Endothelial cell of umbilical vein (primary cell): Measurements from ENCODE around the gene SCAF8. TPM values are rescaled to one million over a fixed set of nuclear protein-coding genes. Genes with fewer than 3 reads are reported as not detected.

ENCODE experiments used
- BruUV-seq: library from RNA; stranded (reverse); fragments of 400-500 nt; replicated peaks from 2 replicates; lab custom pipeline; 2021; lab: Mats Ljungman, UMichigan
- CTCF ChIA-PET: fragments of 300-600, 350-600 bp; sonication (Branson Sonifier 250); formaldehyde crosslinking; loops from one replicate; lab custom pipeline; 2021; ENCODE audit warnings: antibody characterized with exemption, inconsistent platforms; lab: Charles Lee
- POLR2A ChIA-PET: fragments of 300-600, 350-600 bp; sonication (Branson Sonifier 250); formaldehyde crosslinking; loops from one replicate; lab custom pipeline; 2021; ENCODE audit warnings: antibody characterized with exemption, inconsistent platforms; lab: Charles Lee
- DNase-seq: peaks from one replicate; pipeline ENCODE4 v3.0.0-alpha.2; 2011; ENCODE audit warnings: low read depth, low spot score
- FAIRE-seq: peaks from 2 replicates; lab custom pipeline; 2011; peaks lifted over from hg19 to GRCh38; lab: Jason Lieb, UNC
- H2AFZ ChIP-seq: 2 replicates; pipeline ENCODE4 v1.6.0; 2012; ENCODE audit warnings: low read depth, low read length, control low read depth, inconsistent platforms
- H3K27ac ChIP-seq: 2 replicates; pipeline ENCODE4 v1.5.1; 2011; ENCODE audit warnings: low read depth, mild to moderate bottlenecking, control low read depth, low read length, moderate library complexity; ENCODE audit not compliant: insufficient read depth
- H3K27me3 ChIP-seq, 2 experiments: 2 replicates each; pipeline versions ENCODE4 v1.6.0 to v1.6.1; 2011; ENCODE audit warnings: low read length in 2 of 2, mixed read lengths in 1 of 2; ENCODE audit not compliant: control insufficient read depth in 2 of 2, insufficient read depth in 2 of 2
- H3K36me3 ChIP-seq, 2 experiments: 2 replicates in 1 of 2; 3 replicates in 1 of 2; pipeline ENCODE4 v1.5.1; 2011; ENCODE audit warnings: low read length in 2 of 2, mild to moderate bottlenecking in 1 of 2, moderate library complexity in 1 of 2; ENCODE audit not compliant: control insufficient read depth in 2 of 2, insufficient read depth in 2 of 2; ENCODE audit errors: extremely low read depth in 1 of 2
- H3K4me1 ChIP-seq: 3 replicates; pipeline ENCODE4 v1.5.1; 2011; ENCODE audit warnings: mild to moderate bottlenecking, low read length; ENCODE audit not compliant: control insufficient read depth, insufficient read depth; ENCODE audit errors: extremely low read depth
- H3K4me2 ChIP-seq: 2 replicates; pipeline ENCODE4 v1.6.1; 2011; ENCODE audit warnings: low read length, control low read depth, mixed read lengths; ENCODE audit not compliant: insufficient read depth
- H3K4me3 ChIP-seq, 3 experiments: fragments of 200-600 bp in 1 of 3; sonication (generic), shearing (Covaris generic) in 1 of 3; replicated peaks in 1 of 3; 2 replicates each; pipeline ENCODE4 v1.5.1; 2011 to 2016; ENCODE audit warnings: control low read depth in 3 of 3, low read length in 3 of 3, mild to moderate bottlenecking in 2 of 3, inconsistent platforms in 1 of 3, low read depth in 1 of 3, moderate library complexity in 1 of 3; ENCODE audit not compliant: insufficient read depth in 1 of 3
- H3K79me2 ChIP-seq: 2 replicates; pipeline ENCODE4 v1.6.0; 2012; ENCODE audit warnings: low read length, inconsistent platforms; ENCODE audit not compliant: control insufficient read depth, insufficient read depth
- H3K9ac ChIP-seq: replicated peaks from 2 replicates; pipeline ENCODE3; 2011; ENCODE audit warnings: low read length, control low read depth; ENCODE audit not compliant: insufficient read depth; ENCODE audit errors: extremely low read depth
- H3K9me1 ChIP-seq: replicated peaks from 3 replicates; pipeline ENCODE4 v1.6.0; 2011; ENCODE audit warnings: mild to moderate bottlenecking, low read length; ENCODE audit not compliant: control insufficient read depth, insufficient read depth; ENCODE audit errors: extremely low read depth
- H3K9me3 ChIP-seq: replicated peaks from 2 replicates; pipeline ENCODE4 v1.5.1; 2012; ENCODE audit warnings: low read length, inconsistent platforms; ENCODE audit not compliant: control insufficient read depth, insufficient read depth
- H4K20me1 ChIP-seq: replicated peaks from 2 replicates; pipeline ENCODE3; 2011; ENCODE audit warnings: mild to moderate bottlenecking, low read length; ENCODE audit not compliant: control insufficient read depth, insufficient read depth; ENCODE audit errors: extremely low read depth
- EZH2 ChIP-seq: IDR thresholded peaks from 2 replicates; pipeline ENCODE4 v1.6.1; 2012; ENCODE audit warnings: borderline replicate concordance, low read depth, mild to moderate bottlenecking, moderate library complexity, low read length, inconsistent platforms; ENCODE audit not compliant: severe bottlenecking
- FOS ChIP-seq: IDR thresholded peaks from 2 replicates; pipeline ENCODE4 v1.6.1; 2011; ENCODE audit warnings: mild to moderate bottlenecking, low read length, moderate library complexity, borderline replicate concordance; ENCODE audit not compliant: insufficient read depth
- GATA2 ChIP-seq: IDR thresholded peaks from 2 replicates; pipeline ENCODE4 v1.7.0; 2011; ENCODE audit warnings: low read depth, mild to moderate bottlenecking, moderate library complexity, mixed read lengths, low read length; ENCODE audit not compliant: insufficient read length, insufficient read depth
- JUN ChIP-seq: IDR thresholded peaks from 2 replicates; pipeline ENCODE4 v1.6.1; 2011; ENCODE audit warnings: borderline replicate concordance, low read depth; ENCODE audit not compliant: insufficient read length, insufficient read depth
- MYC ChIP-seq: IDR thresholded peaks from one replicate; pipeline ENCODE4 v1.6.1; 2011; ENCODE audit warnings: mild to moderate bottlenecking, low read depth, low read length
- POLR2A ChIP-seq: IDR thresholded peaks from 2 replicates; pipeline ENCODE4 v1.6.1; 2012; ENCODE audit warnings: low read depth, mild to moderate bottlenecking, control low read depth, low read length
- POLR2AphosphoS5 ChIP-seq: IDR thresholded peaks from 2 replicates; pipeline ENCODE4 v1.6.1; 2012; ENCODE audit warnings: low read depth, mild to moderate bottlenecking, control low read depth, low read length, moderate library complexity; ENCODE audit not compliant: insufficient read depth
- dilution Hi-C: fragments of 300-500 bp; cut with MboI; formaldehyde crosslinking; loops from one replicate; pipeline ENCODE4 v1.15.0; 2019; ENCODE audit warnings: low sequenced_read_pairs; ENCODE audit not compliant: extremely low pct_ligation_motif_present
- intact Hi-C: fragments of 100-400 bp; cut with micrococcal nuclease; formaldehyde crosslinking; loops from one replicate; pipeline ENCODE4 v1.10.0; 2022
- polyA plus RNA-seq, 4 experiments: library from polyadenylated mRNA; depleted of rRNA in 3 of 4; stranded (reverse) in 3 of 4; unstranded in 1 of 4; fragments of >200 nt; gene quantifications; 2 replicates each; pipeline versions ENCODE4 v1.2.1 to v1.2.3, GENCODE V29; 2011 to 2012; ENCODE audit warnings: missing spikeins in 1 of 4
- total RNA-seq: library from RNA; stranded (reverse); gene quantifications from 2 replicates; pipeline ENCODE4 v1.2.3, GENCODE V29; 2021
- TF ChIP-seq, protein P1 (sequence below), 2 donors: IDR thresholded peaks; 1 replicate in 1 of 2; 2 replicates in 1 of 2; pipeline ENCODE4 v1.5.1; 2011; ENCODE audit warnings: low read length in 2 of 2, mild to moderate bottlenecking in 2 of 2, moderate library complexity in 2 of 2, control low read depth in 1 of 2, inconsistent platforms in 1 of 2, low read depth in 1 of 2; ENCODE audit not compliant: insufficient read depth in 1 of 2; ENCODE audit errors: extremely low read depth in 1 of 2
- TF ChIP-seq, protein P2 (sequence below): IDR thresholded peaks from 2 replicates; pipeline ENCODE4 v1.6.1; 2011; ENCODE audit not compliant: insufficient read depth, insufficient read length

The SCAF8 gene
- total and polyA plus RNA-seq, 2 donors (not counting 3 experiments of a cell fraction or from before 2014, with no cell fraction given) = 11.7 to 37.8 TPM

DNA sequence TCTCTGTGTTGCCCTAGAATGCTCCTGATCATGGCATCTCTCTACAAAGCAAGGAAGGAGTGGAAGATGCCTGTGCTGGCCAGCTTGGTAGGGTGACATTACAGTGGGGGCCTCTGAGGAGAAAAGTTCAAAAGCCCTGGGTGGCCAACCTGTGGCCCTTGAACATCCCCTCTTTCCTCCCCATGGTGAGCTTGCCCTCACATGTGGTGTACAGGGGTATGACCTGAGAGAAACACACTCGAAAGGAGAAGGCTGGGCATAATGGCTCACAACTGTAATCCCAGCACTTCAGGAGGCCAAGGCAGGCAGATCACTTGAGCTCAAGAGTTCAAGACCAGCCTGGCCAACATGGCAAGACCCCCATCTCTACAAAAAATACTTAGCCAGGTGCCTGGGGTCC, 36.6 kb upstream of the SCAF8 start:
- H3K9ac ChIP-seq = no peak overlapping the region
- H4K20me1 ChIP-seq = no peaks in the 10 kb centered on the region
- H2AFZ ChIP-seq = no peak overlapping the region
- ChIA-PET POLR2A (no interaction called here), CTCF (interaction anchor here (0.9 kb wide), 1 partner anchor 11 kb away, joined by 4 read pairs; no protein-coding TSS in a partner anchor)
- no peak for DNase-seq
- H3K4me2 ChIP-seq = no peak overlapping the region
- dilution Hi-C loops (no loop called here), intact Hi-C loops (no loop called here)
- TF ChIP-seq JUN (no peak), POLR2AphosphoS5 (no peak), MYC (no peak), GATA2 (no peak), EZH2 (no peak), POLR2A (no peak), FOS (no peak)
- TF ChIP-seq, protein P1, sequence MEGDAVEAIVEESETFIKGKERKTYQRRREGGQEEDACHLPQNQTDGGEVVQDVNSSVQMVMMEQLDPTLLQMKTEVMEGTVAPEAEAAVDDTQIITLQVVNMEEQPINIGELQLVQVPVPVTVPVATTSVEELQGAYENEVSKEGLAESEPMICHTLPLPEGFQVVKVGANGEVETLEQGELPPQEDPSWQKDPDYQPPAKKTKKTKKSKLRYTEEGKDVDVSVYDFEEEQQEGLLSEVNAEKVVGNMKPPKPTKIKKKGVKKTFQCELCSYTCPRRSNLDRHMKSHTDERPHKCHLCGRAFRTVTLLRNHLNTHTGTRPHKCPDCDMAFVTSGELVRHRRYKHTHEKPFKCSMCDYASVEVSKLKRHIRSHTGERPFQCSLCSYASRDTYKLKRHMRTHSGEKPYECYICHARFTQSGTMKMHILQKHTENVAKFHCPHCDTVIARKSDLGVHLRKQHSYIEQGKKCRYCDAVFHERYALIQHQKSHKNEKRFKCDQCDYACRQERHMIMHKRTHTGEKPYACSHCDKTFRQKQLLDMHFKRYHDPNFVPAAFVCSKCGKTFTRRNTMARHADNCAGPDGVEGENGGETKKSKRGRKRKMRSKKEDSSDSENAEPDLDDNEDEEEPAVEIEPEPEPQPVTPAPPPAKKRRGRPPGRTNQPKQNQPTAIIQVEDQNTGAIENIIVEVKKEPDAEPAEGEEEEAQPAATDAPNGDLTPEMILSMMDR (IDR thresholded peaks at IDR 0.05; ENCODE audit: extremely low read depth in 1 of 2, insufficient read depth in 1 of 2, low read depth in 1 of 2, low read length in 2 of 2) = no peak
- TF ChIP-seq, protein P2, sequence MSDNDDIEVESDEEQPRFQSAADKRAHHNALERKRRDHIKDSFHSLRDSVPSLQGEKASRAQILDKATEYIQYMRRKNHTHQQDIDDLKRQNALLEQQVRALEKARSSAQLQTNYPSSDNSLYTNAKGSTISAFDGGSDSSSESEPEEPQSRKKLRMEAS = no peak
- H3K79me2 ChIP-seq = no peaks in the 10 kb centered on the region
- H3K4me1 ChIP-seq = no peaks in the 10 kb centered on the region
- peaks cover 3% of the 10 kb centered on the region in 2 experiments for H3K27me3 ChIP-seq
- BruUV-seq = no TSS peak
- H3K4me3 ChIP-seq = no peak overlapping the region
- FAIRE-seq = no peak
- H3K36me3 ChIP-seq = no peaks in the 10 kb centered on the region
- no peaks in the 10 kb centered on the region for H3K9me3 ChIP-seq
- H3K9me1 ChIP-seq = no peaks in the 10 kb centered on the region
- H3K27ac ChIP-seq = no peak overlapping the region
